Gastrocnemius medialis (tissue), 4 donors: ENCODE measurements around the gene UBR3. TPM values are rescaled to one million over a fixed set of nuclear protein-coding genes. Genes with fewer than 3 reads are reported as not detected.
A peak's percentile ranks its signal among the peaks of the same experiment; 100 is the strongest.

Source experiments
- ATAC-seq, 2 donors: fragments of 150-250 bp; one replicate each; pipeline ENCODE4 v1.9.1; 2016
- DNase-seq, 2 donors: peaks; one replicate each; pipeline ENCODE4 v3.0.0-alpha.2; 2019
- H3K27ac ChIP-seq, 4 donors: fragments of 200-600 bp; sonication (generic); 1 replicate in 1 of 4; 2 replicates in 3 of 4; pipeline ENCODE4 v1.5.1; 2016 to 2018; ENCODE audit warnings: mild to moderate bottlenecking in 2 of 4, moderate library complexity in 1 of 4
- H3K27me3 ChIP-seq, 3 donors: fragments of 200-600 bp; sonication (generic) in 2 of 3; 1 replicate in 1 of 3; 2 replicates in 2 of 3; pipeline versions ENCODE4 v1.5.1 to v1.6.0; 2016 to 2019; ENCODE audit warnings: mild to moderate bottlenecking in 1 of 3, moderate library complexity in 1 of 3
- H3K36me3 ChIP-seq, 2 donors: fragments of 200-600 bp; sonication (generic) in 1 of 2; one replicate each; pipeline ENCODE4 v1.5.1; 2017 to 2018
- H3K4me1 ChIP-seq, 2 donors: fragments of 200-600 bp; sonication (generic) in 1 of 2; one replicate each; pipeline ENCODE4 v1.5.1; 2016 to 2017; ENCODE audit warnings: mild to moderate bottlenecking in 2 of 2
- H3K4me3 ChIP-seq, 4 donors: fragments of 200-600 bp; sonication (generic) in 3 of 4; 1 replicate in 1 of 4; 2 replicates in 3 of 4; pipeline ENCODE4 v1.5.1; 2016 to 2019; ENCODE audit warnings: mild to moderate bottlenecking in 2 of 4
- H3K9me3 ChIP-seq, 3 donors: fragments of 200-600 bp; sonication (generic) in 2 of 3; 1 replicate in 1 of 3; 2 replicates in 2 of 3; pipeline ENCODE4 v1.5.1; 2016 to 2019
- POLR2A ChIP-seq, 2 donors: fragments of 450-650 bp; IDR thresholded peaks; one replicate each; pipeline ENCODE4 v1.6.1; 2017; ENCODE audit warnings: antibody characterized with exemption in 2 of 2, mild to moderate bottlenecking in 2 of 2, moderate library complexity in 2 of 2
- in situ Hi-C, 4 donors: fragments of 200-750 bp; cut with MboI; loops; one replicate each; pipeline versions ENCODE4 v1.15.0 to v1.8.0; 2017; ENCODE audit warnings: low sequenced_read_pairs in 4 of 4
- intact Hi-C: fragments of 100-400 bp; cut with DNase I; formaldehyde crosslinking; loops from one replicate; pipeline ENCODE4 v1.15.1; 2023; ENCODE audit warnings: low total_unique reads
- total RNA-seq, 4 donors: library from RNA; depleted of rRNA; stranded (reverse); fragments of >200 nt; gene quantifications; one replicate each; pipeline versions ENCODE4 v1.1.0 to v1.2.3, GENCODE V29; 2016
- TF ChIP-seq, protein P1 (sequence below), 5 experiments: fragments of 450-650 bp in 3 of 5; fragments of 200-600 bp in 2 of 5; sonication (generic) in 2 of 5; IDR thresholded peaks in 4 of 5; conservative IDR thresholded peaks in 1 of 5; 1 replicate in 4 of 5; 2 replicates in 1 of 5; pipeline ENCODE4 v1.5.1; 2016 to 2019; ENCODE audit warnings: antibody characterized with exemption in 5 of 5, mild to moderate bottlenecking in 3 of 5, moderate library complexity in 3 of 5

UBR3 gene
- total RNA-seq, 4 donors from 2014 or later, result 178 to 247 (median 187) TPM

DNA sequence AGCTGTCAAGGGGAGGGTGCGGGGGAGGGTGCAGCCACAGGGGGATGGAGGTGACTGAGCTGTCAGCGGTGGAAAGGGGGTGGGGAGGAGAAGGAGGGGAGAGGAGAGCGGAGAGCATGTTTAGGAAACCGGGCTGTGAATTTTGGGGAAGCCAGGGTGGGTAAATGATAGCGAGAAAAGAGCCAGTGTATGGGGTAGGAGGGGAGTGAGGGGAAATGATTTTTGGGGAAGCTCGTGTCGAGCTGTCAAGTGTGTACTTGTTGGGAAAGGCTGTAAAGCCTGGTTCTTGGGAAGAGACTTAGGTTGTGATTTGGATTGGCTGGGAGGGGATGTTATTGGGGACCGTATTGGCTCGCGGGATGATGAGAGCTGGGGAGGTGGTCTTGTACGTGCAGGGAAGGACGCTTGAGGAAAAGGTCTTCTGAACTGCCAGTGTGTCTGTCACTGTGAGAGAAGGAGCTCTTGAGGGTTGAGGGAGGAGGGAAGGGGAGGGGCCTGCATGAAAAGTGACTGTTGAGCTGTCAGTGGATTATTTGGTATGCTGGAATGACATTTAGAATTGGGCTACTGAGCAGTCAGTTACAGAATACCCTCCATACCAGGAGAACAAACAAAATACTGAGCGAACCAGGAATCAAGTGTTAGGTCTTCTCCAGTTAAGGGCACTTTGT, 1.0 kb downstream of the UBR3 start:
- peak overlapping the region; percentile 84 to 99 (median 90) for H3K4me3 ChIP-seq
- TF ChIP-seq, protein P1, sequence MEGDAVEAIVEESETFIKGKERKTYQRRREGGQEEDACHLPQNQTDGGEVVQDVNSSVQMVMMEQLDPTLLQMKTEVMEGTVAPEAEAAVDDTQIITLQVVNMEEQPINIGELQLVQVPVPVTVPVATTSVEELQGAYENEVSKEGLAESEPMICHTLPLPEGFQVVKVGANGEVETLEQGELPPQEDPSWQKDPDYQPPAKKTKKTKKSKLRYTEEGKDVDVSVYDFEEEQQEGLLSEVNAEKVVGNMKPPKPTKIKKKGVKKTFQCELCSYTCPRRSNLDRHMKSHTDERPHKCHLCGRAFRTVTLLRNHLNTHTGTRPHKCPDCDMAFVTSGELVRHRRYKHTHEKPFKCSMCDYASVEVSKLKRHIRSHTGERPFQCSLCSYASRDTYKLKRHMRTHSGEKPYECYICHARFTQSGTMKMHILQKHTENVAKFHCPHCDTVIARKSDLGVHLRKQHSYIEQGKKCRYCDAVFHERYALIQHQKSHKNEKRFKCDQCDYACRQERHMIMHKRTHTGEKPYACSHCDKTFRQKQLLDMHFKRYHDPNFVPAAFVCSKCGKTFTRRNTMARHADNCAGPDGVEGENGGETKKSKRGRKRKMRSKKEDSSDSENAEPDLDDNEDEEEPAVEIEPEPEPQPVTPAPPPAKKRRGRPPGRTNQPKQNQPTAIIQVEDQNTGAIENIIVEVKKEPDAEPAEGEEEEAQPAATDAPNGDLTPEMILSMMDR (IDR thresholded peaks at IDR 0.05 in 4 of 5, conservative IDR thresholded peaks at IDR 0.05 in 1 of 5), result no peak
- TF ChIP-seq POLR2A (IDR thresholded peaks at IDR 0.05), result peak; percentile 56 to 65

GRCh38 chr2:169834401-169834800, 7.1 kb downstream of the UBR3 start:
- no peak for ATAC-seq
- TF ChIP-seq, protein P1 (IDR thresholded peaks at IDR 0.05 in 4 of 5, conservative IDR thresholded peaks at IDR 0.05 in 1 of 5), result no peak
- TF ChIP-seq POLR2A (IDR thresholded peaks at IDR 0.05), result no peak
- H3K4me3 ChIP-seq, result no peak overlapping the region
- intact Hi-C loops, result no loop called here
- in situ Hi-C loops, result no loop called here
- DNase-seq, result no peak
- no peak overlapping the region for H3K27ac ChIP-seq
- no peaks in the 10 kb centered on the region for H3K36me3 ChIP-seq
- no peaks in the 10 kb centered on the region for H3K27me3 ChIP-seq
- no peaks in the 10 kb centered on the region for H3K9me3 ChIP-seq
- peaks cover 68 to 93% of the 10 kb centered on the region in 2 donors for H3K4me1 ChIP-seq

More for the DNA sequence above, 1.0 kb downstream of the UBR3 start:
- Histone ChIP-seq H3K4me1 (peaks cover 51 to 59% of the 10 kb centered on the region in 2 donors), H3K9me3 (no peaks in the 10 kb centered on the region), H3K27me3 (no peaks in the 10 kb centered on the region), H3K27ac (peak overlapping the region; percentile 97 to 98 (median 98)), H3K36me3 (no peaks in the 10 kb centered on the region)
- peak; percentile 49 to 66 for ATAC-seq
- in situ Hi-C loops, result loop anchor here in 1 of 4 donors (10.0 kb wide), 1 partner anchor 97 kb away; no protein-coding TSS in a partner anchor
- DNase-seq, result peak; percentile 59 to 64
- intact Hi-C loops, result loop anchor here (5.0 to 10.0 kb wide), 3 partner anchors 49 to 313 kb away; partner anchors contain the start of gene PPIG

GRCh38 chr2:169838743-169839489, 11.7 kb downstream of the UBR3 start:
- ATAC-seq, result peak; percentile 73 to 87
- Histone ChIP-seq H3K36me3 (no peaks in the 10 kb centered on the region), H3K4me1 (peaks cover 66 to 67% of the 10 kb centered on the region in 2 donors), H3K4me3 (no peak overlapping the region), H3K27ac (peak overlapping the region; percentile 66 to 77 (median 72)), H3K27me3 (no peaks in the 10 kb centered on the region), H3K9me3 (no peaks in the 10 kb centered on the region)
- TF ChIP-seq, protein P1 (IDR thresholded peaks at IDR 0.05 in 4 of 5, conservative IDR thresholded peaks at IDR 0.05 in 1 of 5), result no peak
- no peak for TF ChIP-seq POLR2A (IDR thresholded peaks at IDR 0.05)
- no peak for DNase-seq
- in situ Hi-C loops, result no loop called here
- intact Hi-C loops, result no loop called here

DNA sequence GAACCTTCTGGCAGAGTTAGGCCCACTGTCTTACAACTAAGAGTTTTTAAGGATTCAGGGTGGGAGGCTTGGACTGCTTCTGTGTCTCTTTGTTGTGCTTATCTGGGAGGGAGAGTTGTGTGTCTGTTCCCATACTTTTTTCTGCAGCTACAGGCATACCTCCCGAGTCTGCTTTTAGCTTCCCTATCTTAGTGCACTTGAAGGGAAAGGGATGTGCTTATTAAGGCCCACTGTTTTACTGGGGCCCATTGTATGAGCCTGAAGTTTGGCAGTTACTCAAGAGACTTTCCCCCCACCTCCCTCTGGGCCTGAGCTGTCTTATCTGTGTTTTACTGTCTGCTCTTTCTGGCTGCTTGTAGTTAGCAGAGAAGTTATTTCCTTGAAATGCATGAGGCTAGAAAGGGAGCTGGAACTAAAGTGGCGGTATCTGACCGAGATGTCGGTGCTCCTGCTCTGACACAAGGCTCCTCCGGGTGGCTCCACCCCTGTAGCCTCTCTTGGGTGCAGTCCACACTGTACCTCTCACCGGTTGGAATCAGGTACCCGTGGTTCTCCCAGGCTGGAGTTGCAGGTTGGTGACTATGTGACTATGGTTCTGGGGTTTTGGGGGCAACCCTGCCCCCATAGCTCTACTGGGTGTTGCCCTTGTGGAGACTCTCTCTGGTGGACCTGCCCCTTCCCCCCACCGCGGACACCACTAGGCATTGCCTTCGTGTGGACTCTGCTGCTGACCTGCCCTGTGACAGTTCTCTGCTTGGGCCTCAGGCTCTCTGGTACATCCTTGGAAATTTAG, 12.9 kb downstream of the UBR3 start:
- Histone ChIP-seq H3K4me3 (no peak overlapping the region), H3K4me1 (peaks cover 62 to 66% of the 10 kb centered on the region in 2 donors), H3K27me3 (no peaks in the 10 kb centered on the region), H3K27ac (peak overlapping the region; percentile 66 to 77 (median 72)), H3K9me3 (no peaks in the 10 kb centered on the region), H3K36me3 (no peaks in the 10 kb centered on the region)
- TF ChIP-seq, protein P1 (IDR thresholded peaks at IDR 0.05 in 4 of 5, conservative IDR thresholded peaks at IDR 0.05 in 1 of 5), result no peak
- intact Hi-C loops, result no loop called here
- in situ Hi-C loops, result no loop called here
- ATAC-seq (no peak), DNase-seq (no peak)
